ENCODE measurements around the gene DISP3.

The DISP3 gene

DNA sequence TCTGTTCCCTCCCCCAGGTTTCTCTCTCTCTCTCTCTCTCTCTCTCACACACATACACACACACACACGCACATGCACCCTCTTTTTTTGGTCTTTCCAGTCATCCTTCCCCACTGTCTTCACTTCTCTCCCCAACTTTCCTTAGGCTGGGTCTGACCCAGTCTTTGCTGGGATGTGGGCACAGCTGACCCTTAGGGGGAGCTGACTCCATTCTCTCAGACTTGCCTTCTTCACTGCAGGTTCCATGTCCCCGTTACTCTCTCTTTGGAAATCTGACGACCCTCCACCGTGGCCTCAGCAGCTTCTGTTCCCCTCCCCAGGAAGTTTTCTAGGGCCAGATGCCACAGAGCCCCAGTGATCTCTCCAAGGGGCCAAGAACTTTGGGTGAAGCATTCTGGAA, 2.1 kb downstream of the DISP3 start:
- no peaks in the 10 kb centered on the region for H3K4me1 ChIP-seq (ENCODE audit: control insufficient read depth, insufficient read depth, low read length)
- H3K9me3 ChIP-seq (ENCODE audit: control insufficient read depth, low read length): no peaks in the 10 kb centered on the region
- H3K4me3 ChIP-seq (ENCODE audit: low read length): no peak overlapping the region
- peaks cover 70% of the 10 kb centered on the region for H3K27me3 ChIP-seq (replicated peaks; ENCODE audit: control insufficient read depth, insufficient read depth, low read length)
- H3K36me3 ChIP-seq (ENCODE audit: control insufficient read depth, insufficient read depth, low read length, severe bottlenecking): no peaks in the 10 kb centered on the region
- H3K9ac ChIP-seq (ENCODE audit: low read length): no peak overlapping the region
- DNase-seq (ENCODE audit: low read depth): no peak

DNA sequence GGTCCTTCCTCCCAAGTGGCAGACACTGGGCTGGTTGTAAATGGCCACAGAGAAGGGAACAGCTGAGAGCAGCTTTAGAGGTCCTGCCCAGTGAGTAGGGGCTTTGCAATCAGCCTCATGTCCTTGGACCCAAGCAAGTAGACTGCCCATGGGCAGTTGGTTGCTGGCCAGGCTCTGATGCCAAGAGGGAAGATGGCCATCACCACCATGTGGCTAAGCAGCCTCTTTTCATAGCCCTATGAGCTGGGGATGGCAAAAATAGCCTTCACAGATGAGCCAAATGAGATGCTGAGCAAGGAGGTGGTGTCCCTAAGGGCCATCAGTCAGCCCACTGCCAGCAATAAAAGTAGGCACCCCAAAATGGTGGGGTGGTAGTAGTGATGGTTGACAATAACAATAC, 3.2 kb downstream of the DISP3 start:
- Histone ChIP-seq H3K4me1 (ENCODE audit: control insufficient read depth, insufficient read depth, low read length) (no peaks in the 10 kb centered on the region), H3K36me3 (ENCODE audit: control insufficient read depth, insufficient read depth, low read length, severe bottlenecking) (no peaks in the 10 kb centered on the region), H3K4me3 (ENCODE audit: low read length) (no peak overlapping the region), H3K9ac (ENCODE audit: low read length) (no peak overlapping the region), H3K27me3 (replicated peaks; ENCODE audit: control insufficient read depth, insufficient read depth, low read length) (peaks cover 70% of the 10 kb centered on the region), H3K9me3 (ENCODE audit: control insufficient read depth, low read length) (no peaks in the 10 kb centered on the region)
- DNase-seq (ENCODE audit: low read depth): no peak

DNA sequence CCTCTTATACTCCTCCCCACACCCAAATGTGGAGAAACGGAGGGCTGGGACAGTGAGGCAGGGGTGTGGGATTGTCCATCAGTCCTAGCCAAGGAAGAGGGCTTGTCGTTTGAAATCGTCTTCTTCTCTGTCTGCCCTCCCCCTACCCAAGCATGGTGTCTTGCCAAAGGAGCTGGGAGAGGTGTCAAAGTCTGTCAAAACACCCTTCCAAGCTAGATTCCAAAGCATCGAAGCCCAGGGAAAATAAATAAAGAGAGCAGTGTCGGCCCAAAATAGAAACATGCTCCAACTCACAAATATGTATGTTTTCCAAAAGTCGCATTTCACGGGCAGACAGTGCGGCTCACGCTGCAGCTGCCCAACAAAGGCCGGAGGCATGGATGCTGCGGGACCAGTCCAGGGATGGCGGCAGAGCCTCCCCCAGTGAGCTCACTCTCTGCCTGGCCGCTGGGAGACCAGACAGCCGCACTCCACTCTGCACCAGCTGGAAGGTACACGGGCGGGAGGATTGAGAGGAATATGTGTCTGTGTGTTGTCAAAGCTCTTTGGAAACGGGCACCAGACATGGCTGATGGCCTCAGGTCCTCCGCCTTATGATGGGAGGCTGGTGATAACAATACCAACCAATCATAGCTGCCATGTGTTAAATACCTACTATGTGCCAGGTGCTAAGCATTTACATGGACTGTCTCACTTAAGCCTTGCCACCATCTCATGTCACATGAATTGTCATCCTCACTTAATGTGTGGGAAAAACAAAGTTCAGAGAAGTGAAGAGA, 3.9 kb downstream of the DISP3 start:
- no peak for DNase-seq (ENCODE audit: low read depth)
- H3K36me3 ChIP-seq (ENCODE audit: control insufficient read depth, insufficient read depth, low read length, severe bottlenecking): no peaks in the 10 kb centered on the region
- no peak overlapping the region for H3K4me3 ChIP-seq (ENCODE audit: low read length)
- H3K4me1 ChIP-seq (ENCODE audit: control insufficient read depth, insufficient read depth, low read length): no peaks in the 10 kb centered on the region
- H3K27me3 ChIP-seq (replicated peaks; ENCODE audit: control insufficient read depth, insufficient read depth, low read length): peaks cover 68% of the 10 kb centered on the region
- no peaks in the 10 kb centered on the region for H3K9me3 ChIP-seq (ENCODE audit: control insufficient read depth, low read length)
- no peak overlapping the region for H3K9ac ChIP-seq (ENCODE audit: low read length)

DNA sequence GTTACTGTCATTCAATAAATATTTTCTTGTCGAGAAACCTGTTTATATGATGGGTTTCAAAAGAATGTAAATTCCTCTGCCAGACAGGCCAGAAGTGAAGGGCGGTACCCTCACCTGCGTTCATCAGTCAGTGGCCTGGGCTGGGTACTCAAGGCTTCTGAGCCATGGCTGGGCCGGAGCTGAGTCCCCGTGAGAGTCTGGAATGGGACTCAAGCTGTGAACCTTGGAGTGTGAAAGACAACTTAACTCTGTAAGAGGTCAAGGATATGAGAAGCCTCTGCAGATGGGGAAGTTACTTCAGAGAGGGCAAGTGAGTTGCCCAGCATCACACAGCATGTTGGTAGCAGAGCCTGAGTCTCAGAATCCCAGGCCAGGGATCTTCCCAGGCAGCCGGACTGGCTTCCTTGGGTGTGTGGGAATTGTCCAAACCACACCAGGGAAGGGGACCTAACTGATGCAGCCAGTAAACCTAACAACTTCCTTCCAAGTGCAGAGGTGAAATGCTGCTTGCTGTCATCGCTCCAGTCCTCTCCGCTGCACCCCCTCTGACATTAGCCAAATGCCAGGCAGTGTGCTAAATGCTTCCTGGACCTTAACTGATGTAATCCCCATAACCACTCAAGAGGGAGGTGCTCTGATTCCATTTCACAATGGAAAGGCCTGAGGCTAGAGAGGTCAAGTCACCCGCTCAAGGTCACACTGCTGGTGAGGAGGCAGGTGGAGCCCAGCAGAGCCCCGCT, 4.8 kb downstream of the DISP3 start:
- DNase-seq (ENCODE audit: low read depth): no peak
- peaks cover 73% of the 10 kb centered on the region for H3K27me3 ChIP-seq (replicated peaks; ENCODE audit: control insufficient read depth, insufficient read depth, low read length)
- H3K4me1 ChIP-seq (ENCODE audit: control insufficient read depth, insufficient read depth, low read length): no peaks in the 10 kb centered on the region
- no peak overlapping the region for H3K9ac ChIP-seq (ENCODE audit: low read length)
- H3K4me3 ChIP-seq (ENCODE audit: low read length): no peak overlapping the region
- H3K9me3 ChIP-seq (ENCODE audit: control insufficient read depth, low read length): no peaks in the 10 kb centered on the region
- H3K36me3 ChIP-seq (ENCODE audit: control insufficient read depth, insufficient read depth, low read length, severe bottlenecking): no peaks in the 10 kb centered on the region

DNA sequence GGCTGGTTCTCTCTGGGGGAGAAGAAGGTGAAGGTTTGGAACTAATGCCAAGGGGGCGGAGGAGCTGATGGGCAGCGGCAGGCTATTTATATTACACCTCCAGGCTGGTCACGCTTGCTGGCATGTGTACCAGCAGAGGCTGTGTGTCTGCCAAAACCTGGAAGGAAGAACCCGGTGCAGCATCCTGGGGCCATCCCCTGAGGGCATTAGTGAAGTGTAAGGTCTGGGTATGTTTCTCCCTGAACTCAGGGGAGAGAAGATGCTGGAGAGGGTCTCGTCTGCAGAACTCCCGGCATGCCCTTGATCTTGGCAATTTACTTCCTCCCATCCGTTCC, 5.3 kb downstream of the DISP3 start:
- Histone ChIP-seq H3K4me1 (ENCODE audit: control insufficient read depth, insufficient read depth, low read length) (no peaks in the 10 kb centered on the region), H3K27me3 (replicated peaks; ENCODE audit: control insufficient read depth, insufficient read depth, low read length) (peaks cover 78% of the 10 kb centered on the region), H3K36me3 (ENCODE audit: control insufficient read depth, insufficient read depth, low read length, severe bottlenecking) (no peaks in the 10 kb centered on the region), H3K4me3 (ENCODE audit: low read length) (no peak overlapping the region), H3K9me3 (ENCODE audit: control insufficient read depth, low read length) (no peaks in the 10 kb centered on the region), H3K9ac (ENCODE audit: low read length) (no peak overlapping the region)
- no peak for DNase-seq (ENCODE audit: low read depth)

DNA sequence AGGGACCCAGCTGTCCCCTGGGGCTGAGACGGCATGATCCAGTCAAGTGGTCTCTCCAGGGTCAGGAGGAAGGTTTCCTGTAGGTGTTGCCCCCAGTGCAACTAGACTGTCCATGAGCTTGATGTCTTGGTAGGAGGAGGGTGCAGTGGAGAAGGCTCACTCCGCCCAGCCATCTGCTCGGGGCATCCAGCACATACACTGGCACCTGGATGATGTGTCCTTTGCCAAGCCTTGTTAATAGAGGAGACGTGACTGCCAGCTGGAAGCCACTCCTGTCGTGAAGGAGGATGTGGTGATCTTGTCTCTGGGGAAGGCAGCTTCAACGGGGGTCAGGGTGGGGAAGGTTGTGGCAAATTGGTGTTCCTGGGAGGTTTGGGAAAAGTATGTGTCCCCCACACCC, 6.2 kb downstream of the DISP3 start:
- H3K4me3 ChIP-seq (ENCODE audit: low read length): no peak overlapping the region
- H3K4me1 ChIP-seq (ENCODE audit: control insufficient read depth, insufficient read depth, low read length): no peaks in the 10 kb centered on the region
- DNase-seq (ENCODE audit: low read depth): no peak
- no peak overlapping the region for H3K9ac ChIP-seq (ENCODE audit: low read length)
- peaks cover 78% of the 10 kb centered on the region for H3K27me3 ChIP-seq (replicated peaks; ENCODE audit: control insufficient read depth, insufficient read depth, low read length)
- H3K9me3 ChIP-seq (ENCODE audit: control insufficient read depth, low read length): no peaks in the 10 kb centered on the region
- no peaks in the 10 kb centered on the region for H3K36me3 ChIP-seq (ENCODE audit: control insufficient read depth, insufficient read depth, low read length, severe bottlenecking)

DNA sequence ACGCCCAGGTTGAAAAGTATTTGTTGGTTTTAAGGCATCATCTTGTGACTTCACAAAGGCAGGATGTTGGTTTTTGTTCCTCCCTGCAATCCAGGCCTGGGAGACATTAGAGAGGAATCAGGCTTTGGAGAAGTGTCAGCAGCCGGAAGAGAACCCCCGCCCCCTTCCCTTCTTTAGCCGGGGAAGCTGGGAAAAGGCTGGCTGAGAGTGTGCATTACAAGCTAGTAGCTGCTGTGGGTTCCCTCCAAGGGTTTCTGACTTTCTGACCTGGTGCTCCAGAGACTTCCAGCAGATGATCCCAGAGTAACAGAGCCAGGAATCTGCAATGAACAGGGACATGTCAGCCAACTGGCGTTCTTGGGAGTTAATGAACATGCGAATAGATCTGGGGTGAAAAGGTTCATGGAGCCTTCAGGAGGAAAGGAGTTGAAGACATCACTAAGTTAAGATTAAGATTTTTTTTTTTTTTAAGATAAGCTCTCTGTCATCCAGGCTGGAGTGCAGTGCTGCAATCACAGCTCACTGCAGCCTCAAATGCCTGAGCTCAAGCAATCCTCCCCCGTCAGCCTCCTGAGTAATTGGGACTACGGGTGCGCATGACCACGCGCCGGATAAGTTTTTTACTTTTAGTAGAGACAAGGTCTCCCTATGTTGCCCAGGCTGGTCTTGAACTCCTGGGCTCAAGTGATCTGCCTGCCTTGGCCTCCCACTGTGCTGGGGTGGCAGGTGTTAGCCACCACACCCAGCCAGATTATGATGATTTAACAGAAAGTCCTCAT, 7.5 kb downstream of the DISP3 start:
- Histone ChIP-seq H3K4me3 (ENCODE audit: low read length) (no peak overlapping the region), H3K9me3 (ENCODE audit: control insufficient read depth, low read length) (no peaks in the 10 kb centered on the region), H3K36me3 (ENCODE audit: control insufficient read depth, insufficient read depth, low read length, severe bottlenecking) (no peaks in the 10 kb centered on the region), H3K9ac (ENCODE audit: low read length) (no peak overlapping the region), H3K27me3 (replicated peaks; ENCODE audit: control insufficient read depth, insufficient read depth, low read length) (peaks cover 66% of the 10 kb centered on the region), H3K4me1 (ENCODE audit: control insufficient read depth, insufficient read depth, low read length) (no peaks in the 10 kb centered on the region)
- no peak for DNase-seq (ENCODE audit: low read depth)

DNA sequence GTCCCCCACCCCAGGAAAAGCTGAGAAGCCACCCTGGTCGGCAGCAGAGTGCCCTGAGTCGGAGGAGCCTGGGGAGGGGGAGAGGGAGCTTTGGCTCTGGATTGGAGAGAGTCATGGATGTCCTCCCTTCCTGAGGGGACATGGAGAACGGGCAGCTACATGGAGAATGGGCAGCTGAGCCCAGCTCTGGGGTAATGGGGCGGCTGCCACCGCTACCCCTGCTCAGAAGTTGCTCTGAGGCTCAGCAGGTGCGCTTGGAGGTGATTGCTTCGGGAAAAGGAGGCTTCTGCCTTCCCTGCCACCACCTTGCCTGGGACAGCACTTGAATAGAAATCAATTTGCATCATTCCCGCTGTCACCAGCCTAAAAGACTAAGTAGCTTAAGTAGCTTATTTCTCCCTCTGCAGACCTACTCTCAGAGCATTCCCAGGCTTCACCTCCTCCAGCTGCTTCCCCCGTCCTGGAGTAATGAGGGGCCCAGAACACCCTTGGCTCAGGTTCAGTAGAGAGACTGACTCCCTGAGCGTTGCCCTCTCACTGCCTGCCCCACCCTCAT, 8.3 kb downstream of the DISP3 start:
- no peak overlapping the region for H3K9ac ChIP-seq (ENCODE audit: low read length)
- H3K4me1 ChIP-seq (ENCODE audit: control insufficient read depth, insufficient read depth, low read length): no peaks in the 10 kb centered on the region
- no peaks in the 10 kb centered on the region for H3K36me3 ChIP-seq (ENCODE audit: control insufficient read depth, insufficient read depth, low read length, severe bottlenecking)
- DNase-seq (ENCODE audit: low read depth): no peak
- peaks cover 59% of the 10 kb centered on the region for H3K27me3 ChIP-seq (replicated peaks; ENCODE audit: control insufficient read depth, insufficient read depth, low read length)
- no peaks in the 10 kb centered on the region for H3K9me3 ChIP-seq (ENCODE audit: control insufficient read depth, low read length)
- no peak overlapping the region for H3K4me3 ChIP-seq (ENCODE audit: low read length)

DNA sequence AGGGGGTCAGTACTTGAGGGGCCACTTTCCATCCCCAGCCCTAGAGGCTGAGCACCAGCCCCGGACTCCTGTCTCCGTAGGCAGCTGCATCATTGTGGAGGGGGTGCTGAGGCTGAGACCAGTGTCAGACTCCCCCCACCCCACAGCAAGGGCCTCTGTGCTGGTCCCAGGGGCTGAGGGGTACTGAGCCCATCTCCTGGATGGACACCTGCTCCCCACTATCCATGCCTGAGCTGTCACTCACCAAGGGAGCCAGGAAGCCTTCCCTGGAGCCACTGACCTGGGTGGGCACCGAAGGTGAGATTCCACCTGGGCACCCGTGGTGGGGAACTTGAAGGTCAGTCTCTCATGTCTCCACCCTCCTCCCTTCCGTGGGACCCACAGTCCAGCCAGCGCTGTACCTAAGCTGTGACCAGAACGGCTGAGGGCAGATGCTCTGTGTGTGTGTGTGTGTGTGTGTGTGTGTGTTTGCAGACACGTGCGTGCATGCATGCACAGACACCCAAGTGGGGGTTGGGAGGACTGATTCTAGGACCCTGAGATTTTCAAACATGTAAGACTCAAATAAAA, 9.3 kb downstream of the DISP3 start:
- Histone ChIP-seq H3K36me3 (ENCODE audit: control insufficient read depth, insufficient read depth, low read length, severe bottlenecking) (no peaks in the 10 kb centered on the region), H3K9me3 (ENCODE audit: control insufficient read depth, low read length) (no peaks in the 10 kb centered on the region), H3K27me3 (replicated peaks; ENCODE audit: control insufficient read depth, insufficient read depth, low read length) (peaks cover 49% of the 10 kb centered on the region), H3K4me1 (ENCODE audit: control insufficient read depth, insufficient read depth, low read length) (no peaks in the 10 kb centered on the region), H3K4me3 (ENCODE audit: low read length) (no peak overlapping the region), H3K9ac (ENCODE audit: low read length) (no peak overlapping the region)
- DNase-seq (ENCODE audit: low read depth): no peak

DNA sequence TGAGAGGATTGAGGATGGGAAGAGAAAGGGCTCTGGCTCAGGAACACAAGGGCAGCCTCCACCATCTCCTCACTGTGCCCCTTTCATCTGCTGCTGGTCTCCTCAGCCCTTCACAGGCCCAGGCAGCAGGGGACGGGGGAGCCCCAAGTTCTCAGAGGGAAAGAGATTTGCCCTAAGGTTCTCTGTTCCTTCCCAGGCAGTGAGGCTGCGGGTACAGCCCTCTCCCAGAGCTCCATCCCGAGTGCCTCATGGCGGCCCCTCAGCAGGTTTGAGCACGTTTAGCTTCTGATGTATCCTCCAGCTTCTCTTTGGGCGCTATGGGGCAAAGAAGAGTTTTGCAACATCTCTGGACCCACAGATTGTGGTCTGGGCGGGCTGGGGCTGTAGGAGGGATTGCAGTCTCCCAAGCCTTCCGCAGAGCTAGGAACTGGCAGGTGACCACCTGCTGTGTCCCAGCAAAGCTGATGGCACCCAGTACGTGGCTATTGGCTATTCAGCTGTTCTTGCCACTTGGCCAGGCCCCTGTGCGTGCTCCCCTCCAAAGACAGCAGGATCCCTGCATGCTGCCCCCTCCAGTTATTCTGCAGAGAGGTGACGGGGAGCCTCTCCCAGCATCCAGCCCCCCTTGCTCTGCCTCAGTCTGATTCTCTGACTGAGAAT, 10.1 kb downstream of the DISP3 start:
- Histone ChIP-seq H3K4me1 (ENCODE audit: control insufficient read depth, insufficient read depth, low read length) (no peaks in the 10 kb centered on the region), H3K9ac (ENCODE audit: low read length) (no peak overlapping the region), H3K4me3 (ENCODE audit: low read length) (no peak overlapping the region), H3K9me3 (ENCODE audit: control insufficient read depth, low read length) (peaks cover 6% of the 10 kb centered on the region), H3K36me3 (ENCODE audit: control insufficient read depth, insufficient read depth, low read length, severe bottlenecking) (no peaks in the 10 kb centered on the region), H3K27me3 (replicated peaks; ENCODE audit: control insufficient read depth, insufficient read depth, low read length) (peaks cover 43% of the 10 kb centered on the region)
- no peak for DNase-seq (ENCODE audit: low read depth)

Measured in adipocyte (in vitro differentiated cells).